Activated T-helper 2 cell treated with anti-CD3 and anti-CD28 coated beads, Interferon-gamma antibody, Interleukin-2, Interleukin-4, amounts not matched to agents 10 μg/mL and 5 μg/mL and 100 μg/mL, durations not matched to agents 14 hours and 24 hours and 36 hours (primary cell): Measurements from ENCODE around the gene SND1. TPM values are rescaled to one million over a fixed set of nuclear protein-coding genes. Genes with fewer than 3 reads are reported as not detected.
"Not testable (repeated sequence)": the region's sequence is repeated elsewhere in the genome, so short reads cannot be mapped to it uniquely, and the experiment has no call there.

Source experiments
- DNase-seq: peaks from one replicate; pipeline ENCODE4 v3.0.0; 2021; ENCODE audit warnings: low spot score
- H3K27ac Mint-ChIP-seq: one replicate; pipeline ENCODE4 v1.8.0; 2021; ENCODE audit warnings: mixed read lengths
- H3K27me3 Mint-ChIP-seq: one replicate; pipeline ENCODE4 v1.8.0; 2021; ENCODE audit warnings: low read depth, mixed read lengths
- H3K36me3 Mint-ChIP-seq: one replicate; pipeline ENCODE4 v1.8.0; 2021; ENCODE audit warnings: low read depth, mixed read lengths
- H3K4me1 Mint-ChIP-seq: one replicate; pipeline ENCODE4 v1.8.0; 2021; ENCODE audit warnings: low read depth, mixed read lengths
- H3K4me3 Mint-ChIP-seq: one replicate; pipeline ENCODE4 v1.8.0; 2021; ENCODE audit warnings: low read depth, mild to moderate bottlenecking, moderate library complexity, mixed read lengths
- H3K9me3 Mint-ChIP-seq: one replicate; pipeline ENCODE4 v1.8.0; 2021; ENCODE audit warnings: mixed read lengths
- intact Hi-C: fragments of 100-400 bp; cut with micrococcal nuclease; formaldehyde crosslinking; loops from one replicate; pipeline ENCODE4 v1.15.1; 2023
- total RNA-seq: library from RNA; stranded (reverse); gene quantifications from 2 replicates; pipeline ENCODE4 v1.2.3, GENCODE V29; 2022

SND1 gene
- total RNA-seq, 1 donor from 2014 or later: 311 TPM

GRCh38 chr7:127954357-127954748 is 302.4 kb downstream of the SND1 start:
- Mint-ChIP-seq H3K36me3 (peaks cover 14% of the 10 kb centered on the region), H3K9me3 (no peaks in the 10 kb centered on the region), H3K27ac (no peak overlapping the region), H3K27me3 (no peaks in the 10 kb centered on the region), H3K4me1 (peaks cover 3% of the 10 kb centered on the region), H3K4me3 (no peak overlapping the region)
- intact Hi-C loops: no loop called here
- no peak for DNase-seq

- Mint-ChIP-seq H3K9me3 (no peaks in the 10 kb centered on the region), H3K27me3 (no peaks in the 10 kb centered on the region), H3K4me3 (no peak overlapping the region)
Measured at GRCh38 chr7:127955051-127955531, 303.1 kb downstream of the SND1 start.

GRCh38 chr7:127957886-127958285 is 305.9 kb downstream of the SND1 start:
- H3K4me3 Mint-ChIP-seq: no peak overlapping the region
- no peak for DNase-seq
- H3K9me3 Mint-ChIP-seq: peaks cover 2% of the 10 kb centered on the region
- H3K4me1 Mint-ChIP-seq: peaks cover 11% of the 10 kb centered on the region
- H3K27me3 Mint-ChIP-seq: no peaks in the 10 kb centered on the region
- no peak overlapping the region for H3K27ac Mint-ChIP-seq
- intact Hi-C loops: no loop called here
- H3K36me3 Mint-ChIP-seq: peaks cover 40% of the 10 kb centered on the region

More at GRCh38 chr7:127955051-127955531, 303.1 kb downstream of the SND1 start:
- peaks cover 18% of the 10 kb centered on the region for H3K36me3 Mint-ChIP-seq
- DNase-seq: no peak
- intact Hi-C loops: no loop called here
- no peak overlapping the region for H3K27ac Mint-ChIP-seq
- peaks cover 10% of the 10 kb centered on the region for H3K4me1 Mint-ChIP-seq

GRCh38 chr7:127959770-127960169 is 307.8 kb downstream of the SND1 start:
- peaks cover 4% of the 10 kb centered on the region for H3K9me3 Mint-ChIP-seq
- H3K36me3 Mint-ChIP-seq: peaks cover 38% of the 10 kb centered on the region
- no peak overlapping the region for H3K27ac Mint-ChIP-seq
- DNase-seq: no peak
- peaks cover 11% of the 10 kb centered on the region for H3K4me1 Mint-ChIP-seq
- intact Hi-C loops: no loop called here
- H3K4me3 Mint-ChIP-seq: no peak overlapping the region
- H3K27me3 Mint-ChIP-seq: no peaks in the 10 kb centered on the region

GRCh38 chr7:127961786-127962453 is 309.9 kb downstream of the SND1 start:
- H3K27me3 Mint-ChIP-seq: no peaks in the 10 kb centered on the region
- intact Hi-C loops: no loop called here
- DNase-seq: no peak
- peaks cover 4% of the 10 kb centered on the region for H3K9me3 Mint-ChIP-seq
- H3K36me3 Mint-ChIP-seq: peaks cover 38% of the 10 kb centered on the region
- peaks cover 11% of the 10 kb centered on the region for H3K4me1 Mint-ChIP-seq
- H3K4me3 Mint-ChIP-seq: no peak overlapping the region
- H3K27ac Mint-ChIP-seq: no peak overlapping the region

- intact Hi-C loops: no loop called here
- H3K9me3 Mint-ChIP-seq: peaks cover 4% of the 10 kb centered on the region
- H3K27me3 Mint-ChIP-seq: no peaks in the 10 kb centered on the region
- H3K4me1 Mint-ChIP-seq: peaks cover 11% of the 10 kb centered on the region
- peaks cover 42% of the 10 kb centered on the region for H3K36me3 Mint-ChIP-seq
- no peak overlapping the region for H3K27ac Mint-ChIP-seq
- no peak for DNase-seq
- no peak overlapping the region for H3K4me3 Mint-ChIP-seq
Measured at GRCh38 chr7:127962589-127963361, 310.8 kb downstream of the SND1 start.

GRCh38 chr7:127963850-127964249 is 311.9 kb downstream of the SND1 start:
- H3K9me3 Mint-ChIP-seq, H3K27ac Mint-ChIP-seq: not testable (repeated sequence)

GRCh38 chr7:127967281-127967680 is 315.3 kb downstream of the SND1 start:
- peaks cover 4% of the 10 kb centered on the region for H3K4me1 Mint-ChIP-seq
- peaks cover 4% of the 10 kb centered on the region for H3K9me3 Mint-ChIP-seq
- DNase-seq: no peak
- peaks cover 23% of the 10 kb centered on the region for H3K36me3 Mint-ChIP-seq
- no peaks in the 10 kb centered on the region for H3K27me3 Mint-ChIP-seq
- no peak overlapping the region for H3K4me3 Mint-ChIP-seq
- no peak overlapping the region for H3K27ac Mint-ChIP-seq
- intact Hi-C loops: no loop called here

More at GRCh38 chr7:127963850-127964249, 311.9 kb downstream of the SND1 start:
- Mint-ChIP-seq H3K36me3 (peaks cover 47% of the 10 kb centered on the region), H3K4me1 (peaks cover 15% of the 10 kb centered on the region)
- DNase-seq, H3K4me3 Mint-ChIP-seq, H3K27me3 Mint-ChIP-seq, intact Hi-C loops: not testable (repeated sequence)

GRCh38 chr7:127968547-127968946 is 316.6 kb downstream of the SND1 start:
- no peak overlapping the region for H3K27ac Mint-ChIP-seq
- intact Hi-C loops: no loop called here
- H3K9me3 Mint-ChIP-seq: no peaks in the 10 kb centered on the region
- H3K36me3 Mint-ChIP-seq: peaks cover 21% of the 10 kb centered on the region
- H3K27me3 Mint-ChIP-seq: no peaks in the 10 kb centered on the region
- DNase-seq: no peak
- H3K4me1 Mint-ChIP-seq: peaks cover 4% of the 10 kb centered on the region
- no peak overlapping the region for H3K4me3 Mint-ChIP-seq

- intact Hi-C loops: no loop called here
- Mint-ChIP-seq H3K27me3 (no peaks in the 10 kb centered on the region), H3K36me3 (peaks cover 58% of the 10 kb centered on the region), H3K27ac (no peak overlapping the region), H3K4me1 (peaks cover 1% of the 10 kb centered on the region), H3K4me3 (no peak overlapping the region), H3K9me3 (peaks cover 15% of the 10 kb centered on the region)
- no peak for DNase-seq
Measured at GRCh38 chr7:127973832-127974231, 321.8 kb downstream of the SND1 start.

- H3K4me1 Mint-ChIP-seq: peaks cover 1% of the 10 kb centered on the region
- DNase-seq: no peak
Measured at GRCh38 chr7:127974446-127975035, 322.5 kb downstream of the SND1 start.

GRCh38 chr7:127976056-127976737 is 324.2 kb downstream of the SND1 start:
- no peak overlapping the region for H3K4me3 Mint-ChIP-seq
- peaks cover 22% of the 10 kb centered on the region for H3K9me3 Mint-ChIP-seq
- no peak for DNase-seq
- peaks cover 69% of the 10 kb centered on the region for H3K36me3 Mint-ChIP-seq
- no peaks in the 10 kb centered on the region for H3K27me3 Mint-ChIP-seq
- H3K4me1 Mint-ChIP-seq: peaks cover 4% of the 10 kb centered on the region
- no peak overlapping the region for H3K27ac Mint-ChIP-seq
- intact Hi-C loops: no loop called here

More at GRCh38 chr7:127974446-127975035, 322.5 kb downstream of the SND1 start:
- H3K36me3 Mint-ChIP-seq: peaks cover 66% of the 10 kb centered on the region
- H3K27ac Mint-ChIP-seq: no peak overlapping the region
- intact Hi-C loops: no loop called here
- no peaks in the 10 kb centered on the region for H3K27me3 Mint-ChIP-seq
- peaks cover 22% of the 10 kb centered on the region for H3K9me3 Mint-ChIP-seq
- H3K4me3 Mint-ChIP-seq: no peak overlapping the region
